Measurements from ENCODE around the gene SLC43A1. TPM values are rescaled to one million over a fixed set of nuclear protein-coding genes. Genes with fewer than 3 reads are reported as not detected.

The SLC43A1 gene
- total RNA-seq, 1 donor from 2014 or later: 3.6 TPM

DNA sequence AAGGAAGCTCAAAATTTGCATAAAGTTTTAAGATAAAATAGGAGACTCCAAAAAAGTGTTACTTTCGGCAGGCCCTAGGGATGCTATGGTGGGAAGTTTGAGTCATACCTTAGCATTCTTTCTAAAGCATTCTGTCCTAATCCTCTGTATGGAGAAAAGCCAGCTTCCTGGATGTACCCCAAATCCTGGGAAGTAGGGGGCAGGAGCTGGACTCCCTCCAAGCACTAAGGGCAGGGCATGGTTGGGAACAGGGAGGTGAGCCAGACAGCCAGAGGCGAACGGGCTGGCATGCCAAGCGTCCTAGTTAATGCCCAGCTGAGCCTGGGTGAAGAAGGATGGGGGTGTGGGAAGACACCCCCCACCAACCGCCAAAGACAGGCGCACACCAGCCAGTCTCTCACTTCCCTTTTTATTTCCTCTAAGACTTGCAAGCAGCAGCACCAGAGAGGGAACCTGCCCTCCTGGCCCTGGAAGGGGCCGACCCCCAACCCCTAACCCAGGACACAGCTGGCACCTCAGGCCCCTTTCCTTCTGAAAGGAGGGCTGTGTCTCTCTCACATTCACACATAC lies 31.3 kb downstream of the SLC43A1 start:
- TF ChIP-seq, protein P1, sequence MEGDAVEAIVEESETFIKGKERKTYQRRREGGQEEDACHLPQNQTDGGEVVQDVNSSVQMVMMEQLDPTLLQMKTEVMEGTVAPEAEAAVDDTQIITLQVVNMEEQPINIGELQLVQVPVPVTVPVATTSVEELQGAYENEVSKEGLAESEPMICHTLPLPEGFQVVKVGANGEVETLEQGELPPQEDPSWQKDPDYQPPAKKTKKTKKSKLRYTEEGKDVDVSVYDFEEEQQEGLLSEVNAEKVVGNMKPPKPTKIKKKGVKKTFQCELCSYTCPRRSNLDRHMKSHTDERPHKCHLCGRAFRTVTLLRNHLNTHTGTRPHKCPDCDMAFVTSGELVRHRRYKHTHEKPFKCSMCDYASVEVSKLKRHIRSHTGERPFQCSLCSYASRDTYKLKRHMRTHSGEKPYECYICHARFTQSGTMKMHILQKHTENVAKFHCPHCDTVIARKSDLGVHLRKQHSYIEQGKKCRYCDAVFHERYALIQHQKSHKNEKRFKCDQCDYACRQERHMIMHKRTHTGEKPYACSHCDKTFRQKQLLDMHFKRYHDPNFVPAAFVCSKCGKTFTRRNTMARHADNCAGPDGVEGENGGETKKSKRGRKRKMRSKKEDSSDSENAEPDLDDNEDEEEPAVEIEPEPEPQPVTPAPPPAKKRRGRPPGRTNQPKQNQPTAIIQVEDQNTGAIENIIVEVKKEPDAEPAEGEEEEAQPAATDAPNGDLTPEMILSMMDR (conservative IDR thresholded peaks at IDR 0.05; ENCODE audit: low read depth, low read length): no peak
- DNase-seq (ENCODE audit: low read depth): no peak
- H3K4me3 ChIP-seq (ENCODE audit: low read depth, low read length): no peak overlapping the region

DNA sequence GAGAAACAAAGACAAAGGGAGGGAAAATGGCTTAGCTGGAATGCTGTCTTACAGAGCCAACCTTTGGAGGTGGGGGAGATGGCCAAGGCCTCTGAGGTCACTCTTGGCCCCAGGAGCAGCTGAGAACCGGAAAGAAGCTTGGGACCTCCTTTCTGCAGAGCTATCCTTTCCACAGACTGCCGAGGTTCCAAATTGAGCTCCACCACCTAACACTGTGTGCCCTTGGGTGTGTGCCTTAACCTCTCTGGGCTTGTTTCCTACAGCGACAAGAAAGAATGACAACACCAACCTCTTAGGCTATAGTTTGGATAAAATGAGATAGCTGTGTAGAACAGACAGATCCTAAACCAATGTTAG lies 32.0 kb downstream of the SLC43A1 start:
- DNase-seq (ENCODE audit: low read depth): no peak
- TF ChIP-seq, protein P1 (conservative IDR thresholded peaks at IDR 0.05; ENCODE audit: low read depth, low read length): no peak
- no peak overlapping the region for H3K4me3 ChIP-seq (ENCODE audit: low read depth, low read length)

DNA sequence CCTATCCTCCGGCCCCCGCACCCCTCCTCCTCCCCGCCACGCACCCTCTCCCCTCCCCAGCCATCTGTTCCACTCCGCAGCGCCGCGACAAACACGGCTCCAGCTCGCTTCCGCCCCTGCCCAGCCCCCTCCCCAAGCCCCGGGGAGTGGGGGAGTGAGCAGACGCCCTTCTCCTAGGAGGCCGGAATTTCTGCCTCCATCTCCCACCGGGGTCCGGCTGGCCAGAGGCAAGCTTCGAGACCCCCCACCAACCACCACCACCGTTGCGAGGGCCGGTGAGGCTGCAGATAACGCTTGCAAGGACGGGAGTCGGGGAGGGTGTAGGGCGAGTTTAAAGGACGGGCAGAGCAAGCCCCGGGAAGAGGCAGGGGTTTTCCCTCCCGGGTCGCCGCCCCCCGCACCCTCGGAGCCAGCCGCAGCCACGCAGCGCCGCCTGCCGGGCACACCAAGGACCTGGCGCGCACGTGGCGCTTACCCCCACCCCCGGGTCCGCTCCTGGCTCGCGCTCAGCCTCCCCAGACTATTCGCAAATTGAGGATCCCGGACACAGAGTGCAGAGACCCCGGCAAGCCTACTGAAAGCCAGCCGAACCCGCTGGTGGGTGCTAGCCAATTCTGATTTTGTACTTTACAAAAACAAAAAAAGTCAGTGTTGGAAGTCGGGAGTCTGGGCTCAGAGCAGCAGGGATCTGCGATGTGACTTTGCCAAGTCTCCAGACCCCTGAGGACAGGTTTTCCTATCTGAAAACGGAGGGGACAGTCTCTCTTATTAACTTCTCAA lies 32.5 kb downstream of the SLC43A1 start:
- TF ChIP-seq, protein P1 (conservative IDR thresholded peaks at IDR 0.05; ENCODE audit: low read depth, low read length): peak; percentile 67
- no peak for DNase-seq (ENCODE audit: low read depth)
- peak overlapping the region; percentile 52 for H3K4me3 ChIP-seq (ENCODE audit: low read depth, low read length)

DNA sequence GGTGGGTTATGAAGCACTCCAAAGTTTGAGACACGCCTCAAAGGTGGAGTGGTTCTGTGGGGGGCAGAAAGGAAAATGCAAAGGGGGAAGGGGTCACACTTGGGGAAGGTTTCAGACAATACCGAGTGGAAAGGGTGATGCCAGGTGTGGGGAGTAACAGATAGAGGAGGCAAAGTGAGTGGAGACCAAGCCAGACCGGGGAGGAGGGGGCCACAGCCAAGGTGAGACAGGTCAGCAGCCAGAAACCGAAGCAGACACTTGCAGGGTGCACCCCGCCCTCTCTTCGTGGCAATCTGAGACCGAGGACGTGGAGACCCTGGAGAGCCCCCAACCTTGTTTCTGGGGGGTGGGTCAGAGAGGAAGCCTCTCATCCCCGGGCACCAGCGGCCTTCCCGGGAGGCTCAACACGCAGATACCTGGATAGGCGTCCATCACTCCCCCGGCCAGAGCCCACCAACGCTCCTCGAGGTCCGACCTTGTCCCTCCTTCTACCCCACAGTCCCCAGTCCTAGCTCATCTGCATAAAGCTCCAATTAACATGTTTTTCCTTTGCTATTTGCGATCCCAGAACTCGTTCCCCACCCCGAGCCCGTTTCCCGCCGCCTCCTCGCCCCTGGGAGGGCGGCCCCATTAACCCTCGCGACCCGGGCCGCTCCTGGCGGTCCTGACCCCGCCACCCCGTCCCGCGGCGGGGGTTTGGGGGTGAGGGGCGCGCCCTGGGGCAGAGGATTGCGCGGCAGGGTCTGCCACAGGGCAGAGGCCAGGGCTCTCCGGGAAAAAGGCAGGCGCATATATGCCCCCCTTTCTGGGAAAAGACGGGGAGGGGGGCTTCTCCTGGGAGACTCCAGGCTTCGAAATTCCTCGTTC lies 33.4 kb downstream of the SLC43A1 start:
- no peak for DNase-seq (ENCODE audit: low read depth)
- H3K4me3 ChIP-seq (ENCODE audit: low read depth, low read length): peak overlapping the region; percentile 52
- TF ChIP-seq, protein P1 (conservative IDR thresholded peaks at IDR 0.05; ENCODE audit: low read depth, low read length): no peak

DNA sequence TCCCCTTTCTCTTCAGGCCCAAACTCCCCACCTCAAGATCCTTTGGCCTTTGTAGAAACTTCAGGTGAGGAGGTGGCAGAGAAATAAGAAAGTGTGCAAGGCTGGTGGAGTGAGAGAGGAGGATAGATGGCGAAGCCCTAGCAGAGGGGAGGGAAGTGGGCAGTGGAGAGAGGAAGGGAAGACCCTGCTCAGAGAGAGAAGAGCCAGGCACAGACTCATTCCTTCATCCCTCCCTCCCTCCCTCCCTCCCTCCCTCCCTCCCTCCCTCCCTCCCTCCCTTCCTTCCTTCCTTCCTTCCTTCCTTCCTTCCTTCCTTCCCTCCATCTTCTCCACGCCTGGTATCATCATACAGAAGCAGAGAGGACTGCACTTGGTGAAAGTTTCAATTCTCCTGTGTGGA lies 34.2 kb downstream of the SLC43A1 start:
- DNase-seq (ENCODE audit: low read depth): no peak
- TF ChIP-seq, protein P1 (conservative IDR thresholded peaks at IDR 0.05; ENCODE audit: low read depth, low read length): no peak
- H3K4me3 ChIP-seq (ENCODE audit: low read depth, low read length): no peak overlapping the region

DNA sequence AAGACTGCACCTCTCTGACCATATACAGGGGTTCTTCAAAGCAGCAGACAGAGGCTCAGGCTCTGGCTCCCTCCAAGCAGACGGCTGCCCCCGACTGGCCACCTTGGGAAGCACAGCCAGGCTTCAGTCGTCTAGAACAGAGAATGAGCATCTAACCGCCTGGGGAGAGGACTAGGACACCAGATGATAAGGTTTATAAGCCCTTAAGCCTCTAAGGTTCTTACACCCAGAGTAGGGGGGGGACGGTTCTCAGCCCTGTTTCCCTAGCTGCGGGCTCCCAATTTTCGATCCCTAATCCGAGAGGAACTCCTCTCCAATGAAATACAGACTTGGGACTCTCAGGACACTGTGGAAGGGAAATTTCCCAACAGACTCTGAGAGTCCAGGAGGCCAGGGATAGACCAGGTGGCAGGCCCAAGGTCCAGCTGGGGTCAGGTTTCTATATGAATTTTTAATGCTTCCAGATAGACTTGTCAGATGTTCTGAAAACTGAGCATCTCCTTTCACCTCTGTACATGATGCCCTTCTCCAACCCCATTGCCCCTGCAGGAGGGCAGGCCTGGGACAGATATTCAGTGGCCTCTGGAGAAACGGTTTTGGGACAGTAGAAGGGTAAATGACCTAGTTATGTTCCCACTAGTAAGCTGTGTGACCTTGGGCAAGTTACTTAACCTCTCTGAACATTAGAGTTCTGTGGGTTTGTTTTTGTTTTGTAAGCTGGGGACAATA lies 34.9 kb downstream of the SLC43A1 start:
- H3K4me3 ChIP-seq (ENCODE audit: low read depth, low read length): no peak overlapping the region
- no peak for DNase-seq (ENCODE audit: low read depth)
- TF ChIP-seq, protein P1 (conservative IDR thresholded peaks at IDR 0.05; ENCODE audit: low read depth, low read length): peak; percentile 86
